T-helper 2 cell treated with Interferon-gamma antibody and Interleukin-4, amounts not matched to agents 100 ng/mL and 5 ng/mL, for 36 hours (primary cell): ENCODE data around the gene SNRPF. TPM values are rescaled to one million over a fixed set of nuclear protein-coding genes. Genes with fewer than 3 reads are reported as not detected.

Experiments
- total RNA-seq: library from RNA; stranded (reverse); gene quantifications from 2 replicates; pipeline ENCODE4 v1.2.3, GENCODE V29; 2022

SNRPF gene
- total RNA-seq, 1 donor from 2014 or later: 47.2 TPM

Other genes starting within 250 kb of the SNRPF start
- gene NTN4, start 68.2 kb upstream of the SNRPF start, total RNA-seq: not detected in 2 replicates
- 0.09 and 0.14 TPM in 2 replicates for gene CCDC38, start 83.7 kb downstream of the SNRPF start, total RNA-seq
- gene AMDHD1, start 84.4 kb downstream of the SNRPF start, total RNA-seq: 0.52 and 0.86 TPM in 2 replicates
- 0.41 and 0.64 TPM in 2 replicates for gene HAL, start 137.4 kb downstream of the SNRPF start, total RNA-seq
- gene LTA4H, start 176.6 kb downstream of the SNRPF start, total RNA-seq: 47.5 and 51.4 TPM in 2 replicates